Omental fat pad (tissue), 4 donors: ENCODE measurements around the gene AGAP1. TPM values are rescaled to one million over a fixed set of nuclear protein-coding genes. Genes with fewer than 3 reads are reported as not detected.

Experiments used
- ATAC-seq: fragments of 150-250 bp; one replicate; pipeline ENCODE4 v1.9.1; 2016; ENCODE audit warnings: mild to moderate bottlenecking, moderate library complexity; ENCODE audit not compliant: low FRiP score
- DNase-seq: peaks from one replicate; pipeline ENCODE4 v3.0.0-alpha.2; 2019; ENCODE audit warnings: low spot score
- total RNA-seq, 4 donors: library from RNA; depleted of rRNA; stranded (reverse); fragments of >200 nt; gene quantifications; one replicate each; pipeline ENCODE4 v1.1.0, GENCODE V29; 2016
- TF ChIP-seq, protein P1 (sequence below), 3 donors: fragments of 450-650 bp; IDR thresholded peaks; one replicate each; pipeline ENCODE4 v1.5.1; 2016 to 2017; ENCODE audit warnings: antibody characterized with exemption in 3 of 3, mild to moderate bottlenecking in 3 of 3, moderate library complexity in 2 of 3

The AGAP1 gene
- total RNA-seq, 4 donors from 2014 or later: 15.5 to 24.3 (median 16.2) TPM

DNA sequence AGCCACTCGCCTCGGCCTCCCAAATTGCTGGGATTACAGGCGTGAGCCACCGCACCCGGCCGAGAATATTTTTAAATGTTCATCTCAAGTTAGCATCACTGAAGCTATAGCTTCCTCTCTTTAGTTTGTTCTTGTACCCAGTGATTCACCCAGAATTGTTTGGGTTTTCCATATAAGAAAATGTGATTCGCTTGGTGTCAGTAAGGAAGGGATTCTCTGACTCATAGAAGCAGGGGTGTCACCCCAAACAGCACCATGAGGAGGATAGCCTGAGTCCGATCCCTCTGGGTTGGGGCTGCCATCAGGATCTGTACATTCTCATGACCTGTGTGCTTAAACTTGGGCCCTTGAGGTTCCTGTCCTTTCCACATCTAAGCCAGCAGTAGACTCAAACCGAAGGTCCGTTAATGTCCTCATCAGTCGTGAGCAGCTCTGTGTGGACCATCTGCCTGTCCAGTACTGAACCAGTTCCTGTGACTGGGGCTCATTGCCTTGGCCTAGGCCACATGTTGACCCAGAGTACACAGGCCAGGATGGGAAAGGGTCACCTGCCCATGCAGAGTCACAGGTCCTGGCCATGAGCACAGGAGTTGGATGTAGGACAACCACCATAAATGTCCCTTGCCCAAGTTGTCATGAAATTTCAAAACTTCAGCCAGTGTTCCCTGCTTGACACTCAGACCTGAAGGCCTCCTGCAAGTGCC lies 362.5 kb downstream of the AGAP1 start:
- TF ChIP-seq, protein P1, sequence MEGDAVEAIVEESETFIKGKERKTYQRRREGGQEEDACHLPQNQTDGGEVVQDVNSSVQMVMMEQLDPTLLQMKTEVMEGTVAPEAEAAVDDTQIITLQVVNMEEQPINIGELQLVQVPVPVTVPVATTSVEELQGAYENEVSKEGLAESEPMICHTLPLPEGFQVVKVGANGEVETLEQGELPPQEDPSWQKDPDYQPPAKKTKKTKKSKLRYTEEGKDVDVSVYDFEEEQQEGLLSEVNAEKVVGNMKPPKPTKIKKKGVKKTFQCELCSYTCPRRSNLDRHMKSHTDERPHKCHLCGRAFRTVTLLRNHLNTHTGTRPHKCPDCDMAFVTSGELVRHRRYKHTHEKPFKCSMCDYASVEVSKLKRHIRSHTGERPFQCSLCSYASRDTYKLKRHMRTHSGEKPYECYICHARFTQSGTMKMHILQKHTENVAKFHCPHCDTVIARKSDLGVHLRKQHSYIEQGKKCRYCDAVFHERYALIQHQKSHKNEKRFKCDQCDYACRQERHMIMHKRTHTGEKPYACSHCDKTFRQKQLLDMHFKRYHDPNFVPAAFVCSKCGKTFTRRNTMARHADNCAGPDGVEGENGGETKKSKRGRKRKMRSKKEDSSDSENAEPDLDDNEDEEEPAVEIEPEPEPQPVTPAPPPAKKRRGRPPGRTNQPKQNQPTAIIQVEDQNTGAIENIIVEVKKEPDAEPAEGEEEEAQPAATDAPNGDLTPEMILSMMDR (IDR thresholded peaks at IDR 0.05): no peak
- no peak for ATAC-seq
- no peak for DNase-seq

DNA sequence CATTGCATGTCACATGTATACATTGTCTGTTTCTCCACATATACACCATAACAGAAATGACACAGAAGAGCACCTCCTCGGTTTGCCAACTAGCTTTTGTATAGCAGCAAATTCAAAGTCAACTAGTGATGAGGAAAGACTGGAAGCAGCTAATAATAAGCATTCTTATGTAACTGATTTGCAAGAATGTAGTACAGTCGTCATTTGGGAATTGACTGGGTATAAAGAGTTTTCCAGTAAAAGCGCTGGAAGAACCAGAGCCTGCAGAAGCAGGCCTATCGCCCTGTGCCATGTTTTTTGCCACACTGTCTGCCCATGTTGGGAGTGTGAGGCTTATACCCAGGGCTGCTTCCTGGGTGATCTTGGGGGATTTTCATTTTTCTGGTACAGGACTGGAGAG lies 363.8 kb downstream of the AGAP1 start:
- TF ChIP-seq, protein P1 (IDR thresholded peaks at IDR 0.05): no peak
- ATAC-seq (no peak), DNase-seq (no peak)

DNA sequence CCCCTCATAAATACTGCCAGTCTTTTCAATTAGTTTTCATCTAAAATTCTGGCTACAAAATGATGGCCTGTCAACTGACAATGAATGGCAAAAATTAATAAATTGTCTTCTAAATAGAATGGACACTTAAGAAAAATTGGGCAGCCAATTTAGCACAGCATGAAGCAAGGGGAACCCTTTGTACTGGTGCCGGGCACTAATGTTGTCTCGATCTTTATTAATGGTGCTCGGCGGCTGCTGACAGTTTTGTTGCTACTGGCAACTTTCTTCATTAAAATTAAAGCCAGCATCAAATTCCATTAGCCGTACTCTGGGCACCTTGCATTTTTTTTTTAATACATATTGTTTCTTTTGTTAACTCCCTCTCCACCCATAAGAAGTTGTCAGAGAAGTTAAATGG lies 365.0 kb downstream of the AGAP1 start:
- DNase-seq (no peak), ATAC-seq (no peak)
- TF ChIP-seq, protein P1 (IDR thresholded peaks at IDR 0.05): no peak

DNA sequence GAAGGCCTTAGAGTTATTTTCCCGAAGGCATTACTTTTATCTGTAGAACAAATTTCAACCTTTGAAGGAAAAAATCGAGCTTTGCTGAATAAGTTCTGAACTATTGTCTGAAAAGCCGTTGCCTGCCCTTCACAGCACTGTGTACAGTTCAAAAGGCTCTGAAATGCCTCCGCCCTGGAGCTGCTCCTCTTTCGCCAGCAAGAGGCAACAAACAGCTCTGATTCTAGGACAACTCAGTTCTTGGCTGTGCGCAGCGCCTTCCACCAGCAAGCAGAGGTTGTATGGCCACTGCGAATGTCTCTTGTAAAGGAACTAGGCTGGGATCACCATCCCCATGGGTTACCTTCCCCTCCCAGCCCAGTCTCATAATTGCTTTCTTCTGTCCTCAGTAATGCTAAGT lies 365.8 kb downstream of the AGAP1 start:
- TF ChIP-seq, protein P1 (IDR thresholded peaks at IDR 0.05): no peak
- DNase-seq (no peak), ATAC-seq (no peak)

DNA sequence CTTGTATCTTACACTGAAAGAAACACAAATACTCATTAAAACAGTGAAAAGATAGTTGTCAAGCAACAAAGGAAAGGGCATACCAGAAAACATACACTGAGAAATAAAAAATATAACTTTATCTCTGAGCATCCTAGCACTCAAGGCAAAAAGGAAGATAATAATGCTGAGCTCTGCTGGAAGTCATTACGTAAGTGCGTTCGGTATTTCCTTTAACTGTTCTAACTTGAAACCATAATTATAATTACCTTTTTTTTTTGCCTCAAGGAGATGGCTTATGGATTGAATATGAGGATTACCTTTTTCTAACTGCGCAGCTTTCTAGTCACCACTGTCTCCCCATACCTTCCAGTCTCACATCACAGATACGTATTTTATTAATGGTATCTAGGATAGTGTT lies 366.3 kb downstream of the AGAP1 start:
- no peak for ATAC-seq

DNA sequence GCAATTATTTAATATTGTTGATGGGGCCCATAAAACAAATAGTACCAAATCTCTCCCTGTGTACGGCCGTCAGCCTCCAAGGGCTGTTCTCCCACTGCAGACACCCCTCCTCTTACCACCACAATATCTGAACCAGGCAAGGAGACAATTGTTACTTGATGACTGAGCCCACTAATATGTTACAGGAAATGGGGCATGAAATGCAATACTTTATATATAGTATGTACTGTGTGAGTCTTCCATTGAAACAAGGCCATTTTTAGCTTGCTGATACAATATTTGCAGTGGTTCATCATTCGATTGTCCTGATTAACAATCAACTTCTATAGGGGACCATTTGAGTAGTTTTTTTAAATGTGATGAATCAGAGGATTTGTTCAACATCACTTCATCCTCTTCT lies 367.0 kb downstream of the AGAP1 start:
- no peak for ATAC-seq
- TF ChIP-seq, protein P1 (IDR thresholded peaks at IDR 0.05): no peak
- no peak for DNase-seq

More for the DNA sequence above, 366.3 kb downstream of the AGAP1 start:
- TF ChIP-seq, protein P1 (IDR thresholded peaks at IDR 0.05): no peak
- DNase-seq: no peak

DNA sequence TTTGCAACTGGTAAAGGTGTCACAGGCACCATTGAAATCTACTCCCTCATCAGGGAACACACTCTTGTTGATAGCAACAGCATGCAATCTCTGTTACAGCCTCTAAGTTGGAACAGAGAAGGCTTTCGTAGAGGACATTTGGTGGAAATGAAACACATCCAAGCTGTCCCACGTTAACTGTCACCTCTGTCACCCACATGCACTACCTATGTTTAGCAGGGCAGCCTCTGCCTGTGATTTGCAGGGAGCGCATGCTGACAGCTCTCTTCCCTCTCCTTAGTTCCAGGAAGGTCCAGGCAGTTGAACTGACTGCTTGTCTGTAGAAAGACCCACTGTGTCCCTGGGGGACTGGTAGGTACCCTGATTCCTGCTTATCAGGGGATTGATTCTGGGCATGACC lies 367.5 kb downstream of the AGAP1 start:
- DNase-seq: no peak
- TF ChIP-seq, protein P1 (IDR thresholded peaks at IDR 0.05): no peak
- ATAC-seq: no peak
